NK-92 (cell line): ENCODE results near the gene ANKRD36C.
"Not testable (repeated sequence)": the region's sequence is repeated elsewhere in the genome, so short reads cannot be mapped to it uniquely, and the experiment has no call there.

Experiments used
- DNase-seq: peaks from one replicate; lab custom pipeline; 2025; ENCODE audit not compliant: unreplicated experiment; lab: John Stamatoyannopoulos, UW

Gene ANKRD36C

GRCh38 chr2:96008051-96008450 is 16.4 kb upstream of the ANKRD36C start:
- not testable (repeated sequence) for DNase-seq

GRCh38 chr2:96006248-96006647 is 14.6 kb upstream of the ANKRD36C start:
- not testable (repeated sequence) for DNase-seq

- DNase-seq, result not testable (repeated sequence)
These were observed 1.1 kb upstream of the ANKRD36C start for GRCh38 chr2:95992520-95993272.

- DNase-seq, result not testable (repeated sequence)
These were observed 478 bp upstream of the ANKRD36C start for GRCh38 chr2:95992102-95992501.

- not testable (repeated sequence) for DNase-seq
These were observed 740 bp downstream of the ANKRD36C start for GRCh38 chr2:95990884-95991283.

- DNase-seq, result not testable (repeated sequence)
These were observed 40.0 kb downstream of the ANKRD36C start for GRCh38 chr2:95951662-95952061.

- not testable (repeated sequence) for DNase-seq
These were observed 43.6 kb downstream of the ANKRD36C start for GRCh38 chr2:95948039-95948438.

- not testable (repeated sequence) for DNase-seq
These were observed 51.7 kb downstream of the ANKRD36C start for GRCh38 chr2:95939947-95940346.

GRCh38 chr2:95930740-95931139 is 60.9 kb downstream of the ANKRD36C start:
- DNase-seq, result not testable (repeated sequence)

GRCh38 chr2:95917007-95917406 is 74.6 kb downstream of the ANKRD36C start:
- not testable (repeated sequence) for DNase-seq

GRCh38 chr2:95915131-95915530 is 76.5 kb downstream of the ANKRD36C start:
- DNase-seq, result not testable (repeated sequence)

GRCh38 chr2:95911431-95911830 is 80.2 kb downstream of the ANKRD36C start:
- not testable (repeated sequence) for DNase-seq

GRCh38 chr2:95894443-95894842 is 97.2 kb downstream of the ANKRD36C start:
- DNase-seq, result not testable (repeated sequence)

- not testable (repeated sequence) for DNase-seq
These were observed 123.7 kb downstream of the ANKRD36C start for GRCh38 chr2:95867929-95868328.

- not testable (repeated sequence) for DNase-seq
These were observed 124.5 kb downstream of the ANKRD36C start for GRCh38 chr2:95867047-95867677.

- DNase-seq, result not testable (repeated sequence)
These were observed 129.5 kb downstream of the ANKRD36C start for GRCh38 chr2:95862121-95862520.

- no peak for DNase-seq
These were observed 155.5 kb downstream of the ANKRD36C start for GRCh38 chr2:95836151-95836550.

- not testable (repeated sequence) for DNase-seq
These were observed 157.3 kb downstream of the ANKRD36C start for GRCh38 chr2:95834077-95835013.

GRCh38 chr2:95824218-95824617 is 167.4 kb downstream of the ANKRD36C start:
- DNase-seq, result not testable (repeated sequence)

- not testable (repeated sequence) for DNase-seq
These were observed 174.1 kb downstream of the ANKRD36C start for GRCh38 chr2:95817521-95817920.

- not testable (repeated sequence) for DNase-seq
These were observed 178.3 kb downstream of the ANKRD36C start for GRCh38 chr2:95813311-95813710.
